Hindlimb muscle (tissue), 1 donor: ENCODE data around the gene PPFIBP2. TPM values are rescaled to one million over a fixed set of nuclear protein-coding genes. Genes with fewer than 3 reads are reported as not detected.
A peak's percentile ranks its signal among the peaks of the same experiment; 100 is the strongest.
"Not testable (repeated sequence)": the region's sequence is repeated elsewhere in the genome, so short reads cannot be mapped to it uniquely, and the experiment has no call there.

ENCODE experiments used
- DNase-seq: peaks from one replicate; pipeline ENCODE4 v3.0.0-alpha.2; 2013
- polyA plus RNA-seq: library from polyadenylated mRNA; unstranded; fragments of 120-200 nt; gene quantifications from one replicate; pipeline ENCODE4 v1.2.1, GENCODE V29; 2013; ENCODE audit not compliant: insufficient read length

The PPFIBP2 gene
- polyA plus RNA-seq, 1 donor = 73.3 TPM

GRCh38 chr11:7638710-7639642, 125.2 kb downstream of the PPFIBP2 start:
- DNase-seq = no peak

- no peak for DNase-seq
These were observed 125.8 kb downstream of the PPFIBP2 start for GRCh38 chr11:7639643-7640025.

GRCh38 chr11:7640816-7641215, 127.0 kb downstream of the PPFIBP2 start:
- no peak for DNase-seq

GRCh38 chr11:7642747-7643146, 128.9 kb downstream of the PPFIBP2 start:
- DNase-seq = no peak

GRCh38 chr11:7643314-7643713, 129.5 kb downstream of the PPFIBP2 start:
- DNase-seq = no peak

GRCh38 chr11:7645206-7645605, 131.4 kb downstream of the PPFIBP2 start:
- DNase-seq = no peak

- no peak for DNase-seq
These were observed 133.1 kb downstream of the PPFIBP2 start for GRCh38 chr11:7646866-7647265.

- no peak for DNase-seq
These were observed 134.5 kb downstream of the PPFIBP2 start for GRCh38 chr11:7648264-7648663.

GRCh38 chr11:7651140-7651551, 137.3 kb downstream of the PPFIBP2 start:
- DNase-seq = no peak

GRCh38 chr11:7651700-7652099, 137.9 kb downstream of the PPFIBP2 start:
- no peak for DNase-seq

- no peak for DNase-seq
These were observed 140.5 kb downstream of the PPFIBP2 start for GRCh38 chr11:7654195-7654705.

- DNase-seq = no peak
These were observed 141.7 kb downstream of the PPFIBP2 start for GRCh38 chr11:7655253-7656217.

- DNase-seq = no peak
These were observed 142.9 kb downstream of the PPFIBP2 start for GRCh38 chr11:7656704-7657103.

GRCh38 chr11:7657306-7658025, 143.7 kb downstream of the PPFIBP2 start:
- peak; percentile 54 for DNase-seq

- DNase-seq = not testable (repeated sequence)
These were observed 149.7 kb downstream of the PPFIBP2 start for GRCh38 chr11:7663531-7663930.

GRCh38 chr11:7664867-7665266, 151.1 kb downstream of the PPFIBP2 start:
- no peak for DNase-seq

- DNase-seq = peak; percentile 63
These were observed 151.9 kb downstream of the PPFIBP2 start for GRCh38 chr11:7665473-7666291.

GRCh38 chr11:7666292-7666866, 152.6 kb downstream of the PPFIBP2 start:
- DNase-seq = no peak

GRCh38 chr11:7667460-7667859, 153.7 kb downstream of the PPFIBP2 start:
- DNase-seq = no peak

GRCh38 chr11:7668464-7668863, 154.7 kb downstream of the PPFIBP2 start:
- DNase-seq = no peak

GRCh38 chr11:7668911-7669310, 155.1 kb downstream of the PPFIBP2 start:
- DNase-seq = no peak
